H9 (cell line): ENCODE measurements around the gene PDCD11. TPM values are rescaled to one million over a fixed set of nuclear protein-coding genes. Genes with fewer than 3 reads are reported as not detected.
"Not testable (repeated sequence)": the region's sequence is repeated elsewhere in the genome, so short reads cannot be mapped to it uniquely, and the experiment has no call there.

Experiments
- DNase-seq: peaks from one replicate; pipeline ENCODE4 v3.0.0-alpha.2; 2017
- H2AFZ ChIP-seq: one replicate; pipeline ENCODE4 v1.6.1; 2013; ENCODE audit warnings: mild to moderate bottlenecking, low read length, control low read depth, moderate library complexity
- H2AK5ac ChIP-seq: 2 replicates; pipeline ENCODE4 v1.6.1; 2013; ENCODE audit warnings: low read length, control low read depth, mixed read lengths; ENCODE audit not compliant: insufficient read length
- H2BK120ac ChIP-seq: one replicate; pipeline ENCODE4 v1.6.1; 2013; ENCODE audit warnings: low read depth, mild to moderate bottlenecking, low read length, control low read depth, inconsistent platforms; ENCODE audit not compliant: poor library complexity, severe bottlenecking
- H2BK12ac ChIP-seq: 2 replicates; pipeline ENCODE4 v1.6.1; 2013; ENCODE audit warnings: low read length, control low read depth, mixed read lengths, low read depth; ENCODE audit not compliant: insufficient read length
- H2BK15ac ChIP-seq: 2 replicates; pipeline ENCODE4 v1.6.1; 2013; ENCODE audit warnings: low read depth, low read length, control low read depth
- H2BK20ac ChIP-seq: one replicate; pipeline ENCODE4 v1.6.1; 2013; ENCODE audit warnings: low read depth, mild to moderate bottlenecking, low read length, control low read depth, inconsistent platforms; ENCODE audit not compliant: poor library complexity, severe bottlenecking
- H2BK5ac ChIP-seq: 2 replicates; pipeline ENCODE4 v1.6.1; 2013; ENCODE audit warnings: low read length, control low read depth, mixed read lengths; ENCODE audit not compliant: insufficient read length
- H3K14ac ChIP-seq: 2 replicates; pipeline ENCODE4 v1.6.1; 2013; ENCODE audit warnings: low read length, control low read depth; ENCODE audit not compliant: insufficient read depth
- H3K18ac ChIP-seq: 2 replicates; pipeline ENCODE4 v1.6.1; 2013; ENCODE audit warnings: low read depth, mild to moderate bottlenecking, mixed read lengths, low read length, control low read depth; ENCODE audit not compliant: insufficient read length
- H3K23ac ChIP-seq: 2 replicates; pipeline ENCODE4 v1.6.1; 2013; ENCODE audit warnings: low read length, control low read depth, mixed read lengths, low read depth; ENCODE audit not compliant: insufficient read length
- H3K23me2 ChIP-seq: 2 replicates; pipeline ENCODE4 v1.6.1; 2013; ENCODE audit warnings: low read depth, mild to moderate bottlenecking, mixed read lengths, low read length, control low read depth; ENCODE audit not compliant: insufficient read length, poor library complexity, severe bottlenecking
- H3K27ac ChIP-seq: 2 replicates; pipeline ENCODE4 v1.5.1; 2013; ENCODE audit warnings: low read length, control low read depth, mixed read lengths, low read depth; ENCODE audit not compliant: insufficient read length
- H3K27me3 ChIP-seq: 2 replicates; pipeline ENCODE4 v1.6.1; 2013; ENCODE audit warnings: low read length, control low read depth, inconsistent platforms; ENCODE audit not compliant: insufficient read depth
- H3K4ac ChIP-seq: 2 replicates; pipeline ENCODE4 v1.6.1; 2013; ENCODE audit warnings: low read depth, mild to moderate bottlenecking, control low read depth, inconsistent platforms, low read length, moderate library complexity
- H3K4me1 ChIP-seq: 2 replicates; pipeline ENCODE4 v1.6.1; 2013; ENCODE audit warnings: low read length, control low read depth, inconsistent platforms; ENCODE audit not compliant: insufficient read depth
- H3K4me2 ChIP-seq: 2 replicates; pipeline ENCODE4 v1.6.1; 2013; ENCODE audit warnings: low read length, control low read depth, mixed read lengths; ENCODE audit not compliant: insufficient read length, insufficient read depth
- H3K56ac ChIP-seq: 2 replicates; pipeline ENCODE4 v1.6.1; 2013; ENCODE audit warnings: low read depth, mild to moderate bottlenecking, mixed read lengths, low read length, control low read depth; ENCODE audit not compliant: insufficient read length
- H3K79me1 ChIP-seq: 2 replicates; pipeline ENCODE4 v1.6.1; 2013; ENCODE audit warnings: low read depth, mild to moderate bottlenecking, moderate library complexity, low read length, control low read depth, inconsistent platforms; ENCODE audit not compliant: insufficient read depth, poor library complexity, severe bottlenecking
- H3K79me2 ChIP-seq: 2 replicates; pipeline ENCODE4 v1.6.1; 2013; ENCODE audit warnings: low read length, control low read depth, inconsistent platforms; ENCODE audit not compliant: insufficient read depth
- H3K9ac ChIP-seq: 2 replicates; pipeline ENCODE4 v1.6.1; 2013; ENCODE audit warnings: low read length, control low read depth, mixed read lengths; ENCODE audit not compliant: insufficient read length; ENCODE audit errors: extremely low read depth
- H3K9me3 ChIP-seq: one replicate; pipeline ENCODE4 v1.6.1; 2013; ENCODE audit warnings: low read depth, low read length, inconsistent platforms; ENCODE audit not compliant: control insufficient read depth
- H3T11ph ChIP-seq: one replicate; pipeline ENCODE4 v1.6.1; 2013; ENCODE audit warnings: mild to moderate bottlenecking, low read length, control low read depth, inconsistent platforms
- H4K20me1 ChIP-seq: one replicate; pipeline ENCODE4 v1.6.1; 2013; ENCODE audit not compliant: control insufficient read depth, insufficient read length, insufficient read depth
- H4K5ac ChIP-seq: 2 replicates; pipeline ENCODE4 v1.6.1; 2013; ENCODE audit warnings: low read depth, mild to moderate bottlenecking, mixed read lengths, low read length, control low read depth; ENCODE audit not compliant: insufficient read length
- H4K8ac ChIP-seq: replicated peaks from 2 replicates; pipeline ENCODE4 v1.6.1; 2013; ENCODE audit warnings: low read length, control low read depth, mixed read lengths, low read depth; ENCODE audit not compliant: insufficient read length
- H4K91ac ChIP-seq: 2 replicates; pipeline ENCODE4 v1.6.1; 2013; ENCODE audit warnings: low read depth, mild to moderate bottlenecking, moderate library complexity, mixed read lengths, low read length, control low read depth; ENCODE audit not compliant: insufficient read length
- H3K27ac Mint-ChIP-seq, 3 experiments: 2 replicates in 2 of 3; 3 replicates in 1 of 3; pipeline ENCODE4 v1.8.0; 2020 to 2021; ENCODE audit warnings: mixed read lengths in 3 of 3, mild to moderate bottlenecking in 1 of 3, moderate library complexity in 1 of 3
- H3K27me3 Mint-ChIP-seq: 2 replicates; pipeline ENCODE4 v1.8.0; 2021; ENCODE audit warnings: low read depth, mild to moderate bottlenecking, moderate library complexity, mixed read lengths
- H3K36me3 Mint-ChIP-seq, 3 experiments: 2 replicates in 2 of 3; 3 replicates in 1 of 3; pipeline ENCODE4 v1.8.0; 2020 to 2021; ENCODE audit warnings: low read depth in 3 of 3, mixed read lengths in 3 of 3; ENCODE audit not compliant: insufficient read depth in 1 of 3
- H3K4me1 Mint-ChIP-seq, 2 experiments: 2 replicates each; pipeline ENCODE4 v1.8.0; 2020; ENCODE audit warnings: mixed read lengths in 2 of 2
- H3K4me3 Mint-ChIP-seq, 2 experiments: 2 replicates in 1 of 2; 3 replicates in 1 of 2; pipeline ENCODE4 v1.8.0; 2020 to 2021; ENCODE audit warnings: mild to moderate bottlenecking in 2 of 2, mixed read lengths in 2 of 2, moderate library complexity in 1 of 2
- H3K9me3 Mint-ChIP-seq, 2 experiments: 2 replicates in 1 of 2; 3 replicates in 1 of 2; pipeline ENCODE4 v1.8.0; 2020; ENCODE audit warnings: mild to moderate bottlenecking in 2 of 2, mixed read lengths in 2 of 2, moderate library complexity in 1 of 2
- WGBS: extraction: QIAGEN DNeasy Blood & Tissue Kit; methylation state at CpG from one replicate; pipeline ENCODE4 v1.1.7; 2013; ENCODE audit warnings: missing lambda C conversion rate, low lambda C conversion rate, mixed read lengths; ENCODE audit not compliant: insufficient read length; ENCODE audit errors: extremely low coverage; 5-methylcytosine and 5-hydroxymethylcytosine counted together
- total RNA-seq: library from RNA; stranded (reverse); gene quantifications from 2 replicates; pipeline ENCODE4 v1.2.1, GENCODE V29; 2021
- TF ChIP-seq, protein P1 (sequence below): fragments of 200-600 bp; sonication (generic); conservative IDR thresholded peaks from 3 replicates; pipeline ENCODE4 v1.8.0; 2021; ENCODE audit warnings: antibody characterized with exemption, mild to moderate bottlenecking

The PDCD11 gene
- total RNA-seq, 1 experiment from 2014 or later: 99.5 TPM

DNA sequence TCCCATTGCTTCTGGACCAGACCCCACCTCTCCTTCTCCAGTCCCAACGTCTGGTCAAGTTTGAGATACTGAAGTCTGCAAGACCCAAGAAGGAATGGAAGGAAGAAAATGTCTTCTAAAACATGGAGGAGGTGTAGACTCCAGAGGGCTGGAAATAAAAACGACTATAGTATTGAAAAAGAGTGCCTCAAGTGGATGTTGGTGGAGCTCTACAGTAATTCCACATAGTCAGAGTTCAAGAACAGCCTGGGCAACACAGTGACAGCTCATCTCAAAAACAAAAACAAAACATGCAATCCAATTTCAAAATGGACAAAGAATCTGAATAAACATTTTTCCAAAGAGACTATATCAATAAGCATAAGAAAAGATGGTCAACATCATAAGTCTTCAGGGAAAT lies 43.1 kb upstream of the PDCD11 start:
- WGBS: no CpG with 5 or more reads among the region's 2 CpGs
- Histone ChIP-seq H4K20me1 (no peaks in the 10 kb centered on the region), H4K5ac (no peak overlapping the region), H3K18ac (no peak overlapping the region), H3K79me2 (peaks cover 2% of the 10 kb centered on the region; the same call in 1 of the 2 replicates), H2BK12ac (no peak overlapping the region), H3K27me3 (no peaks in the 10 kb centered on the region), H3K4ac (no peak overlapping the region), H3K23me2 (peaks cover 4% of the 10 kb centered on the region), H3T11ph (no peak overlapping the region), H2BK120ac (no peak overlapping the region), H4K91ac (no peak overlapping the region), H3K4me2 (no peak overlapping the region), H2AK5ac (no peak overlapping the region), H4K8ac (no peak overlapping the region), H3K9ac (no peak overlapping the region), H2BK5ac (no peak overlapping the region), H2AFZ (peak overlapping the region; percentile 62), H2BK15ac (no peak overlapping the region), H3K27ac (no peak overlapping the region), H2BK20ac (no peak overlapping the region), H3K79me1 (no peaks in the 10 kb centered on the region), H3K9me3 (no peaks in the 10 kb centered on the region), H3K14ac (no peak overlapping the region), H3K23ac (no peak overlapping the region), H3K4me1 (no peaks in the 10 kb centered on the region), H3K56ac (no peak overlapping the region)
- H3K27me3 Mint-ChIP-seq: no peaks in the 10 kb centered on the region
- H3K4me1 Mint-ChIP-seq: peaks cover 0 to 10% of the 10 kb centered on the region in 2 experiments; a peak in 2 of 4 replicates
- H3K36me3 Mint-ChIP-seq: peaks cover 3 to 7% (median 6%) of the 10 kb centered on the region in 3 experiments; a peak in 5 of 7 replicates
- no peak for DNase-seq
- TF ChIP-seq, protein P1, sequence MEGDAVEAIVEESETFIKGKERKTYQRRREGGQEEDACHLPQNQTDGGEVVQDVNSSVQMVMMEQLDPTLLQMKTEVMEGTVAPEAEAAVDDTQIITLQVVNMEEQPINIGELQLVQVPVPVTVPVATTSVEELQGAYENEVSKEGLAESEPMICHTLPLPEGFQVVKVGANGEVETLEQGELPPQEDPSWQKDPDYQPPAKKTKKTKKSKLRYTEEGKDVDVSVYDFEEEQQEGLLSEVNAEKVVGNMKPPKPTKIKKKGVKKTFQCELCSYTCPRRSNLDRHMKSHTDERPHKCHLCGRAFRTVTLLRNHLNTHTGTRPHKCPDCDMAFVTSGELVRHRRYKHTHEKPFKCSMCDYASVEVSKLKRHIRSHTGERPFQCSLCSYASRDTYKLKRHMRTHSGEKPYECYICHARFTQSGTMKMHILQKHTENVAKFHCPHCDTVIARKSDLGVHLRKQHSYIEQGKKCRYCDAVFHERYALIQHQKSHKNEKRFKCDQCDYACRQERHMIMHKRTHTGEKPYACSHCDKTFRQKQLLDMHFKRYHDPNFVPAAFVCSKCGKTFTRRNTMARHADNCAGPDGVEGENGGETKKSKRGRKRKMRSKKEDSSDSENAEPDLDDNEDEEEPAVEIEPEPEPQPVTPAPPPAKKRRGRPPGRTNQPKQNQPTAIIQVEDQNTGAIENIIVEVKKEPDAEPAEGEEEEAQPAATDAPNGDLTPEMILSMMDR: no peak
- H3K4me3 Mint-ChIP-seq: no peak overlapping the region
- no peaks in the 10 kb centered on the region for H3K9me3 Mint-ChIP-seq
- H3K27ac Mint-ChIP-seq: no peak overlapping the region

DNA sequence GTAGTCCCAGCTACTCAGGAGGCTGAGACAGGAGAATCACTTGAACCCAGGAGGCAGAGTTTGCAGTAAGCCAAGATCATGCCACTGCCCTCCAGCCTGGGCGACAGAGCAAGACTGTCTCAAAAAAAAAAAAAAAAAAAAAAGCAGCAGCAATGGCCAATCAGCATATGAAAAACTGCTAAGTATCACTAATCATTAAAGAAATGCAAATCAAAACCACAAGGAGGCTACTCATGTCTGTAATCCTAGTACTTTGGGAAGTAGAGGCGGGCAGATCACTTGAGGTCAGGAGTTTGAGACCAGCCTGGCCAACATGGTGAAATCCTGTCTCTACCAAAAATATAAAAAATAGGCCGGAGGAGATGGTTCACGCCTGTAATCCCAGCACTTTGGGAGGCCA lies 41.9 kb upstream of the PDCD11 start:
- not testable (repeated sequence) for H2BK5ac ChIP-seq, H3K27ac Mint-ChIP-seq, H3K9ac ChIP-seq, H3K27me3 ChIP-seq, H3K79me2 ChIP-seq, H2BK20ac ChIP-seq, H3K9me3 ChIP-seq, H2AFZ ChIP-seq, H3K9me3 Mint-ChIP-seq, H4K20me1 ChIP-seq, H3K56ac ChIP-seq, H4K91ac ChIP-seq, H3K36me3 Mint-ChIP-seq, H3K23ac ChIP-seq, H3K4me1 ChIP-seq, H2BK12ac ChIP-seq, H3K27me3 Mint-ChIP-seq, H3K27ac ChIP-seq, H3K4ac ChIP-seq, H2BK120ac ChIP-seq, H4K5ac ChIP-seq, H3T11ph ChIP-seq, DNase-seq, H3K18ac ChIP-seq, H3K14ac ChIP-seq, H2BK15ac ChIP-seq, H3K4me3 Mint-ChIP-seq, H3K23me2 ChIP-seq, H2AK5ac ChIP-seq, H4K8ac ChIP-seq, H3K79me1 ChIP-seq, H3K4me2 ChIP-seq
- H3K4me1 Mint-ChIP-seq: peaks cover 0 to 10% of the 10 kb centered on the region in 2 experiments; a peak in 2 of 4 replicates
- no CpG with 5 or more reads among the region's 4 CpGs for WGBS
